HG03521 (cell line): Measurements from ENCODE around the gene ANKRD11.
"Not testable (repeated sequence)": the region's sequence is repeated elsewhere in the genome, so short reads cannot be mapped to it uniquely, and the experiment has no call there.

Experiments
- ATAC-seq: cut with Tn5 transposase; IDR thresholded peaks from one replicate; pipeline ENCODE4 v1.9.1; 2021; ENCODE audit warnings: mild to moderate bottlenecking, moderate library complexity; ENCODE audit not compliant: unreplicated experiment

ANKRD11 gene

GRCh38 chr16:89434490-89434889 lies 55.9 kb downstream of the ANKRD11 start:
- ATAC-seq = no peak

- not testable (repeated sequence) for ATAC-seq
Observed at GRCh38 chr16:89433363-89433984, 56.9 kb downstream of the ANKRD11 start.

GRCh38 chr16:89431630-89432029 lies 58.7 kb downstream of the ANKRD11 start:
- no peak for ATAC-seq

- no peak for ATAC-seq
Observed at GRCh38 chr16:89431158-89431584, 59.2 kb downstream of the ANKRD11 start.

- ATAC-seq = no peak
Observed at GRCh38 chr16:89430436-89431157, 59.8 kb downstream of the ANKRD11 start.

- ATAC-seq = not testable (repeated sequence)
Observed at GRCh38 chr16:89428605-89429004, 61.8 kb downstream of the ANKRD11 start.

GRCh38 chr16:89426736-89427530 lies 63.4 kb downstream of the ANKRD11 start:
- ATAC-seq = no peak

GRCh38 chr16:89425523-89425922 lies 64.8 kb downstream of the ANKRD11 start:
- no peak for ATAC-seq

GRCh38 chr16:89423681-89424260 lies 66.6 kb downstream of the ANKRD11 start:
- no peak for ATAC-seq

- peak; percentile 69 for ATAC-seq
Observed at GRCh38 chr16:89422905-89423630, 67.3 kb downstream of the ANKRD11 start.

GRCh38 chr16:89422527-89422904 lies 67.8 kb downstream of the ANKRD11 start:
- peak; percentile 58 for ATAC-seq

GRCh38 chr16:89421300-89421699 lies 69.1 kb downstream of the ANKRD11 start:
- not testable (repeated sequence) for ATAC-seq

- no peak for ATAC-seq
Observed at GRCh38 chr16:89420204-89420603, 70.2 kb downstream of the ANKRD11 start.

- no peak for ATAC-seq
Observed at GRCh38 chr16:89418352-89418751, 72.0 kb downstream of the ANKRD11 start.

GRCh38 chr16:89417352-89417751 lies 73.0 kb downstream of the ANKRD11 start:
- no peak for ATAC-seq

- no peak for ATAC-seq
Observed at GRCh38 chr16:89413811-89414585, 76.4 kb downstream of the ANKRD11 start.

GRCh38 chr16:89412811-89413210 lies 77.5 kb downstream of the ANKRD11 start:
- ATAC-seq = no peak

- no peak for ATAC-seq
Observed at GRCh38 chr16:89411335-89411850, 79.0 kb downstream of the ANKRD11 start.

GRCh38 chr16:89410794-89411309 lies 79.5 kb downstream of the ANKRD11 start:
- no peak for ATAC-seq
